Chondrocyte (in vitro differentiated cells): ENCODE results near the gene TAGLN2. TPM values are rescaled to one million over a fixed set of nuclear protein-coding genes. Genes with fewer than 3 reads are reported as not detected.

ENCODE experiments used
- DNase-seq: peaks from one replicate; pipeline ENCODE4 v3.0.0; 2021; ENCODE audit warnings: mixed read lengths, low spot score
- H3K27ac Mint-ChIP-seq: one replicate; pipeline ENCODE4 v1.8.0; 2021; ENCODE audit warnings: mild to moderate bottlenecking, moderate library complexity, mixed read lengths; ENCODE audit not compliant: unreplicated experiment
- H3K27me3 Mint-ChIP-seq: 2 replicates; pipeline ENCODE4 v1.8.0; 2021; ENCODE audit warnings: low read depth, mixed read lengths
- H3K36me3 Mint-ChIP-seq: 2 replicates; pipeline ENCODE4 v1.8.0; 2021; ENCODE audit warnings: low read depth, mixed read lengths
- H3K4me1 Mint-ChIP-seq: 2 replicates; pipeline ENCODE4 v1.8.0; 2021; ENCODE audit warnings: low read depth, mild to moderate bottlenecking, mixed read lengths
- H3K4me3 Mint-ChIP-seq: one replicate; pipeline ENCODE4 v1.8.0; 2021; ENCODE audit warnings: mild to moderate bottlenecking, moderate library complexity, mixed read lengths; ENCODE audit not compliant: unreplicated experiment
- H3K9me3 Mint-ChIP-seq: 2 replicates; pipeline ENCODE4 v1.8.0; 2021; ENCODE audit warnings: low read depth, mixed read lengths
- total RNA-seq: library from RNA; stranded (reverse); gene quantifications from 3 replicates; pipeline ENCODE4 v1.2.1, GENCODE V29; 2021
- TF ChIP-seq, protein P1 (sequence below): fragments of 200-600 bp; sonication (generic); IDR thresholded peaks from 2 replicates; pipeline ENCODE4 v1.5.0; 2021; ENCODE audit warnings: antibody characterized with exemption, mild to moderate bottlenecking, moderate library complexity

TAGLN2 gene
- total RNA-seq, 1 donor from 2014 or later, result 392 TPM

DNA sequence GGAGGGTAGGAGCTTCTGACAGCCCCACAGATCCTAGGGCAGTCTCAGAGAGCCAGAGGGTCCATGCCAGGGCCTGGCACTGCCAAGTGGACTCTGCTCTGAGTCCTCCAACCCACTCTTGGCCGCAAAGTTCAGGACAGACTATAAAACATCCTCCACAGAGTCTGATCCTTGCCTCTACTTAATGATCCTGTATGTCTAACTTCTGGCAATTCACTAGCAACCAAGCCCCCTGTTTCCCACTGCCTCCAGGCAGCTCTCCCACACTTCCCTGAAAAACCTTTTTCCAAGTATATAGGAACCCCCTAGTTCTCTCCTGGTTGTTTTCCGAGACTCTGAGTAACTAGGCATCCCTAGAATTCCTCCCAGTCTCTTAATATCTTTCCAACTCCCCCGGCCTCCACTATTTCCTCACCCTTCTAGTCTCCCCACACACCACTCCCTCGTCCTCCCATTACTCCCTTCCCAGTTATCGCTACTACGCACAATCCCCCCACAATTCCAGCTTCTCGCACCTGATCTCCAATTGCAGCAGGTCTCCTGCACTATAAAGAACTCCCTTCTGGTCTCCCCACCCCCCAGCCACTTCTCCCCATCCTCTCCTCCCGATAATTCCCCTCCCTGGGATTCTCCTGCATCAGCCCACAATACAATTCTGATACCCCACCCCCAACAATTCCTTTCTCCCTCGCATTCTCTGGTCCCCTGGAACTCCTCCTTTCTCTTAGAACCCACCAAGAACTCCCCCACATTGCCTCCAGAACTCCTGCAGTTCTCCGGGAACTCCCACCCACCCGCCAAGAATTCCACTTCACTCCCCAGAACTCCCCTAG, 19.5 kb upstream of the TAGLN2 start:
- H3K27me3 Mint-ChIP-seq, result peaks cover 31% of the 10 kb centered on the region

GRCh38 chr1:159943908-159944622, 18.8 kb upstream of the TAGLN2 start:
- Mint-ChIP-seq H3K27me3 (peaks cover 33% of the 10 kb centered on the region), H3K4me3 (no peak overlapping the region), H3K36me3 (no peaks in the 10 kb centered on the region), H3K27ac (no peak overlapping the region), H3K4me1 (peaks cover 13% of the 10 kb centered on the region), H3K9me3 (no peaks in the 10 kb centered on the region)
- TF ChIP-seq, protein P1, sequence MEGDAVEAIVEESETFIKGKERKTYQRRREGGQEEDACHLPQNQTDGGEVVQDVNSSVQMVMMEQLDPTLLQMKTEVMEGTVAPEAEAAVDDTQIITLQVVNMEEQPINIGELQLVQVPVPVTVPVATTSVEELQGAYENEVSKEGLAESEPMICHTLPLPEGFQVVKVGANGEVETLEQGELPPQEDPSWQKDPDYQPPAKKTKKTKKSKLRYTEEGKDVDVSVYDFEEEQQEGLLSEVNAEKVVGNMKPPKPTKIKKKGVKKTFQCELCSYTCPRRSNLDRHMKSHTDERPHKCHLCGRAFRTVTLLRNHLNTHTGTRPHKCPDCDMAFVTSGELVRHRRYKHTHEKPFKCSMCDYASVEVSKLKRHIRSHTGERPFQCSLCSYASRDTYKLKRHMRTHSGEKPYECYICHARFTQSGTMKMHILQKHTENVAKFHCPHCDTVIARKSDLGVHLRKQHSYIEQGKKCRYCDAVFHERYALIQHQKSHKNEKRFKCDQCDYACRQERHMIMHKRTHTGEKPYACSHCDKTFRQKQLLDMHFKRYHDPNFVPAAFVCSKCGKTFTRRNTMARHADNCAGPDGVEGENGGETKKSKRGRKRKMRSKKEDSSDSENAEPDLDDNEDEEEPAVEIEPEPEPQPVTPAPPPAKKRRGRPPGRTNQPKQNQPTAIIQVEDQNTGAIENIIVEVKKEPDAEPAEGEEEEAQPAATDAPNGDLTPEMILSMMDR, result no peak
- DNase-seq, result no peak

More for the DNA sequence above, 19.5 kb upstream of the TAGLN2 start:
- H3K36me3 Mint-ChIP-seq, result no peaks in the 10 kb centered on the region
- peaks cover 13% of the 10 kb centered on the region for H3K4me1 Mint-ChIP-seq
- H3K9me3 Mint-ChIP-seq, result no peaks in the 10 kb centered on the region
- TF ChIP-seq, protein P1, result no peak
- H3K27ac Mint-ChIP-seq, result no peak overlapping the region
- no peak for DNase-seq
- peak overlapping the region; percentile 68 for H3K4me3 Mint-ChIP-seq

DNA sequence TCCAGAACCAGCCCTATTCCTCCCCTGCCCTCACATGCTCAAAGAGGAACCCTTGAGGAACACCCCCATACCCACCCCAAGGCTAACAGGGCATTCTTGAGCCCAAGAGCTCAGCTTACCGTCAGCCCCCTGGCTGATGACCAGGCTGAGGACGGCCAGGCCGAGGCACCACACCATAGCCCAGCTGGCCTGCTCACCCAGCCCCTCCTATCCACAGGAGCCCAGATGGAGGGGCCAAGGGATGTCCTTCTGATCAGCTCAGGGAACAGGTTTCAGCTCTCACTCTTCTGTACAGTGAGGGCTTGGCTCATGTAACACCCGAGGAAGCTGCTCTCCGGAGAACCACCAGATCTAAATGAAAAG, 18.0 kb upstream of the TAGLN2 start:
- H3K36me3 Mint-ChIP-seq, result no peaks in the 10 kb centered on the region
- no peak overlapping the region for H3K27ac Mint-ChIP-seq
- no peak overlapping the region for H3K4me3 Mint-ChIP-seq

DNA sequence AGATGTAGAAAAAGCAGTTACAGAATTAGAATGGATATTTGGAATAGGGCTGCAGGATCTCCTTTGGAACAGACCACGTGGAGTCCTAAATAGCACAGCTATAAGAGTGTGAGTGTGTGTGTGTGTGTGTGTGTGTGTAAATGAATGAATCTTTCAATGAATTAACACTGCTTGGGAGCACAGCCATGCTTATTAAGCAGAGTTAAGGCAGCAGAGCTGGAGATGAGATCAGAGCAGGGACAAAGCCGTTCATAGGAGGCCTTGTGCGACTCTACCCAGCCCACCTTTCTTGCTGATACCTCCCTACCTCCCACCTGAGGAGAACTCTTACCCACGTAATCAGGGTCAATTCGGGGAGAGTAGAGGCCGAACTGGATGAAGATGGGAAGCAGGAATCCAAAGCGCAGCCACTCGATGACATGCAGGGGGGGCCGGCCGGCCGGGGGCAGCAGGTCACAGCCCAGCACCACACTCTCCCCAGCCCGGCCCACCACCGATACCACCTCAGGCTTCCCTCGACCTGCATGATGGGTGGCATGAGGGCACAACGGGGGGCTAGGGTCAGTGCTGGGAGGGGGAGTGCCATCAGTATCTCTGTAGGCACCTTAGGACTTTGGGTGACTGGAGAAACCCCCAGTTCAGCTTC, 17.4 kb upstream of the TAGLN2 start:
- peaks cover 42% of the 10 kb centered on the region for H3K27me3 Mint-ChIP-seq
- no peaks in the 10 kb centered on the region for H3K36me3 Mint-ChIP-seq
- no peak for DNase-seq
- TF ChIP-seq, protein P1, result no peak
- no peak overlapping the region for H3K4me3 Mint-ChIP-seq
- H3K9me3 Mint-ChIP-seq, result no peaks in the 10 kb centered on the region
- H3K4me1 Mint-ChIP-seq, result peaks cover 13% of the 10 kb centered on the region
- H3K27ac Mint-ChIP-seq, result no peak overlapping the region

More for the DNA sequence above, 18.0 kb upstream of the TAGLN2 start:
- Mint-ChIP-seq H3K27me3 (peaks cover 41% of the 10 kb centered on the region), H3K4me1 (peaks cover 13% of the 10 kb centered on the region), H3K9me3 (no peaks in the 10 kb centered on the region)
- TF ChIP-seq, protein P1, result no peak
- DNase-seq, result no peak
